ENCODE data around the gene FIGLA. TPM values are rescaled to one million over a fixed set of nuclear protein-coding genes. Genes with fewer than 3 reads are reported as not detected.

FIGLA gene
- total and polyA plus RNA-seq, 2 experiments from 2014 or later = not detected

DNA sequence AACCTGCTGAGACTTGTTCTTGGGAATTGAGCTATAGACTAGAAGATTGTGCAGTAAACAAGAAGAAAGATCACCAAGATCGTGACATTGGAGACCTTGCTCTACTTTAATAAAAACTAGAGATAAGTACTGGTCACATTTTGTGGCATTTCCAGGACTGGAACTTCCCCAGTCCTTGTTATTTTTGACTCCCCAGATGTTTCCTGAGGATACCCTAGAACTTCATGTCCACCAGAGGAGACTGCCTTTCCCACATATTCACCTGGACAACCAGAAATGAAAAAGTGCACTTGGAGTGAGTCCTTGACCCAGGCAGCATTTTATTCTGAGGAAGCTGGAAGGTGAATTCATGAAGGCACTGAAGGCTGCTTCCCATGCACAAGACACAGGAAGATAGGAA, 39.5 kb upstream of the FIGLA start:
- H3K27me3 ChIP-seq (ENCODE audit: insufficient read depth) = no peaks in the 10 kb centered on the region
- H3F3A ChIP-seq (replicated peaks; ENCODE audit: low read depth) = no peaks in the 10 kb centered on the region
- H3K79me2 ChIP-seq (replicated peaks; ENCODE audit: insufficient read depth) = no peaks in the 10 kb centered on the region
- H3K4me1 Mint-ChIP-seq = peaks cover 19% of the 10 kb centered on the region
- ATAC-seq = no peak
- H3K36me3 Mint-ChIP-seq (ENCODE audit: low read depth) = no peaks in the 10 kb centered on the region
- no peak overlapping the region for H3K4me2 ChIP-seq
- no peaks in the 10 kb centered on the region for H4K20me1 ChIP-seq (replicated peaks; ENCODE audit: insufficient read depth)
- H3K27ac Mint-ChIP-seq = no peak overlapping the region
- no peak for DNase-seq (ENCODE audit: low spot score)
- peaks cover 13% of the 10 kb centered on the region for H3K4me1 ChIP-seq (ENCODE audit: insufficient read depth)
- H3K9me3 Mint-ChIP-seq = peaks cover 3% of the 10 kb centered on the region; the same call in 2 of the 3 replicates
- peaks cover 2% of the 10 kb centered on the region; the same call in 1 of the 2 replicates for H3K9me2 ChIP-seq (ENCODE audit: insufficient read depth)
- TF ChIP-seq EZH2 (IDR thresholded peaks at IDR 0.05; ENCODE audit: low read depth, unreplicated experiment) = no peak
- TF ChIP-seq, protein P1, sequence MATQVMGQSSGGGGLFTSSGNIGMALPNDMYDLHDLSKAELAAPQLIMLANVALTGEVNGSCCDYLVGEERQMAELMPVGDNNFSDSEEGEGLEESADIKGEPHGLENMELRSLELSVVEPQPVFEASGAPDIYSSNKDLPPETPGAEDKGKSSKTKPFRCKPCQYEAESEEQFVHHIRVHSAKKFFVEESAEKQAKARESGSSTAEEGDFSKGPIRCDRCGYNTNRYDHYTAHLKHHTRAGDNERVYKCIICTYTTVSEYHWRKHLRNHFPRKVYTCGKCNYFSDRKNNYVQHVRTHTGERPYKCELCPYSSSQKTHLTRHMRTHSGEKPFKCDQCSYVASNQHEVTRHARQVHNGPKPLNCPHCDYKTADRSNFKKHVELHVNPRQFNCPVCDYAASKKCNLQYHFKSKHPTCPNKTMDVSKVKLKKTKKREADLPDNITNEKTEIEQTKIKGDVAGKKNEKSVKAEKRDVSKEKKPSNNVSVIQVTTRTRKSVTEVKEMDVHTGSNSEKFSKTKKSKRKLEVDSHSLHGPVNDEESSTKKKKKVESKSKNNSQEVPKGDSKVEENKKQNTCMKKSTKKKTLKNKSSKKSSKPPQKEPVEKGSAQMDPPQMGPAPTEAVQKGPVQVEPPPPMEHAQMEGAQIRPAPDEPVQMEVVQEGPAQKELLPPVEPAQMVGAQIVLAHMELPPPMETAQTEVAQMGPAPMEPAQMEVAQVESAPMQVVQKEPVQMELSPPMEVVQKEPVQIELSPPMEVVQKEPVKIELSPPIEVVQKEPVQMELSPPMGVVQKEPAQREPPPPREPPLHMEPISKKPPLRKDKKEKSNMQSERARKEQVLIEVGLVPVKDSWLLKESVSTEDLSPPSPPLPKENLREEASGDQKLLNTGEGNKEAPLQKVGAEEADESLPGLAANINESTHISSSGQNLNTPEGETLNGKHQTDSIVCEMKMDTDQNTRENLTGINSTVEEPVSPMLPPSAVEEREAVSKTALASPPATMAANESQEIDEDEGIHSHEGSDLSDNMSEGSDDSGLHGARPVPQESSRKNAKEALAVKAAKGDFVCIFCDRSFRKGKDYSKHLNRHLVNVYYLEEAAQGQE (IDR thresholded peaks at IDR 0.05; ENCODE audit: unreplicated experiment) = no peak
- H3K27me3 Mint-ChIP-seq (ENCODE audit: insufficient read depth, low read depth, poor library complexity) = peaks cover 16% of the 10 kb centered on the region
- H3K4me3 Mint-ChIP-seq = no peak overlapping the region
- no peaks in the 10 kb centered on the region for H3K36me3 ChIP-seq (ENCODE audit: insufficient read depth)
- H3K4me3 ChIP-seq = no peak overlapping the region
- no peak overlapping the region for H3K27ac ChIP-seq (ENCODE audit: low read depth)
- no peak overlapping the region for H2AFZ ChIP-seq

DNA sequence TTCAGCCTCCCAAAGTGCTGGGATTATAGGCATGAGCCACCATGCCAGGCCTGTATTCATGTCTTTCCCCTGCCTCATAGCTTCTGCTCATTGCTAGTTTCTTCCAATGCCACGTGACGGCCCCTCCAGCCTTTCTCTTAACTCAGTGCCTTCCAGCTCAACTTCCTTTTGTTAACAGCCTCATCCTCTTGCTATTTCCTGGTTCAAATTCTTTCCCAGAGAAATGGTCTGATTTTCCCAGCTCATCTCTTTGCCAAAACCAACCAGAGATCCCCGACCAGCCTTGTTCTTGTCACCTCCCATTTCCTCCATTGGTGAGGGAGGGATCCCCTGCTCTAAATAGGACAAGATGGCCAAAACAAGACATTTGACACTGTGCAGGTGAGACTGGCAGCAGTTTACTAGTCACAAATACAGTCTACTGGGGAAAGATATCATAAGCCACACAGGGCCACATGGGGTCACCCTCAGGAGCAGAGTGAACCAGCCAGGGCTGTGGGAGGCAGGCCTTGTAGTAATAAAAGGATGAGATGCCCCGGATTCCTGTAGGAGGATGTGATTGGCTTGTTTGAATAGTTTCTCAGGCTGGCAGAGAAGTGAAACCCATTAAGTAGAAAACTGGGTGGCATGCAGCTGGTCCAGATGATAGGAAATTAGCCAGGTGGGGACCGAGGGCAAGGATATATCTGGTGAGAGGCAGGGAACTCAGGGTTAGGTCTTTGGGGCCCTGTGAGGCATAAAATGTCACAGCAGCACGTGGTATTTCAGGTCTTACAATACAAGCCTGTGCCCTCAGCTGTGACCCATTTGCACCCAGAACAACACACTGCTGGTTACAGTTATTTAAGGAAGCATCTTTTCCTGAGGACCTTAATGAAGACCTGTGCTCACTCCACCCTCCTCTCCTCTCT, 38.7 kb upstream of the FIGLA start:
- H3K4me1 ChIP-seq (ENCODE audit: insufficient read depth) = peaks cover 13% of the 10 kb centered on the region
- ATAC-seq (no peak), DNase-seq (ENCODE audit: low spot score) (no peak)
- no peaks in the 10 kb centered on the region for H3K27me3 ChIP-seq (ENCODE audit: insufficient read depth)
- H3K27ac ChIP-seq (ENCODE audit: low read depth) = no peak overlapping the region
- H3K4me3 ChIP-seq = no peak overlapping the region
- Mint-ChIP-seq H3K9me3 (peaks cover 3% of the 10 kb centered on the region; the same call in 2 of the 3 replicates), H3K4me1 (peaks cover 19% of the 10 kb centered on the region), H3K4me3 (no peak overlapping the region), H3K27me3 (ENCODE audit: insufficient read depth, low read depth, poor library complexity) (peaks cover 16% of the 10 kb centered on the region), H3K27ac (no peak overlapping the region), H3K36me3 (ENCODE audit: low read depth) (no peaks in the 10 kb centered on the region)
- no peaks in the 10 kb centered on the region for H4K20me1 ChIP-seq (replicated peaks; ENCODE audit: insufficient read depth)
- no peaks in the 10 kb centered on the region; the same call in 1 of the 2 replicates for H3K9me2 ChIP-seq (ENCODE audit: insufficient read depth)
- H3K4me2 ChIP-seq = no peak overlapping the region
- H3K79me2 ChIP-seq (replicated peaks; ENCODE audit: insufficient read depth) = no peaks in the 10 kb centered on the region
- H3K36me3 ChIP-seq (ENCODE audit: insufficient read depth) = no peaks in the 10 kb centered on the region
- H2AFZ ChIP-seq = peak overlapping the region; percentile 56; the same call in 1 of the 2 replicates
- H3F3A ChIP-seq (replicated peaks; ENCODE audit: low read depth) = no peaks in the 10 kb centered on the region
- TF ChIP-seq EZH2 (IDR thresholded peaks at IDR 0.05; ENCODE audit: low read depth, unreplicated experiment) = no peak
- TF ChIP-seq, protein P1 (IDR thresholded peaks at IDR 0.05; ENCODE audit: unreplicated experiment) = no peak
- TF ChIP-seq, protein P2, sequence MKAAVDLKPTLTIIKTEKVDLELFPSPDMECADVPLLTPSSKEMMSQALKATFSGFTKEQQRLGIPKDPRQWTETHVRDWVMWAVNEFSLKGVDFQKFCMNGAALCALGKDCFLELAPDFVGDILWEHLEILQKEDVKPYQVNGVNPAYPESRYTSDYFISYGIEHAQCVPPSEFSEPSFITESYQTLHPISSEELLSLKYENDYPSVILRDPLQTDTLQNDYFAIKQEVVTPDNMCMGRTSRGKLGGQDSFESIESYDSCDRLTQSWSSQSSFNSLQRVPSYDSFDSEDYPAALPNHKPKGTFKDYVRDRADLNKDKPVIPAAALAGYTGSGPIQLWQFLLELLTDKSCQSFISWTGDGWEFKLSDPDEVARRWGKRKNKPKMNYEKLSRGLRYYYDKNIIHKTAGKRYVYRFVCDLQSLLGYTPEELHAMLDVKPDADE (IDR thresholded peaks at IDR 0.05) = no peak
- TF ChIP-seq EZH2phosphoT487 (IDR thresholded peaks at IDR 0.05; ENCODE audit: unreplicated experiment) = no peak
- TF ChIP-seq, protein P3, sequence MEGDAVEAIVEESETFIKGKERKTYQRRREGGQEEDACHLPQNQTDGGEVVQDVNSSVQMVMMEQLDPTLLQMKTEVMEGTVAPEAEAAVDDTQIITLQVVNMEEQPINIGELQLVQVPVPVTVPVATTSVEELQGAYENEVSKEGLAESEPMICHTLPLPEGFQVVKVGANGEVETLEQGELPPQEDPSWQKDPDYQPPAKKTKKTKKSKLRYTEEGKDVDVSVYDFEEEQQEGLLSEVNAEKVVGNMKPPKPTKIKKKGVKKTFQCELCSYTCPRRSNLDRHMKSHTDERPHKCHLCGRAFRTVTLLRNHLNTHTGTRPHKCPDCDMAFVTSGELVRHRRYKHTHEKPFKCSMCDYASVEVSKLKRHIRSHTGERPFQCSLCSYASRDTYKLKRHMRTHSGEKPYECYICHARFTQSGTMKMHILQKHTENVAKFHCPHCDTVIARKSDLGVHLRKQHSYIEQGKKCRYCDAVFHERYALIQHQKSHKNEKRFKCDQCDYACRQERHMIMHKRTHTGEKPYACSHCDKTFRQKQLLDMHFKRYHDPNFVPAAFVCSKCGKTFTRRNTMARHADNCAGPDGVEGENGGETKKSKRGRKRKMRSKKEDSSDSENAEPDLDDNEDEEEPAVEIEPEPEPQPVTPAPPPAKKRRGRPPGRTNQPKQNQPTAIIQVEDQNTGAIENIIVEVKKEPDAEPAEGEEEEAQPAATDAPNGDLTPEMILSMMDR (conservative IDR thresholded peaks at IDR 0.05; ENCODE audit: low read depth in 2 of 2) = no peak
- TF ChIP-seq STAT1 (IDR thresholded peaks at IDR 0.05; ENCODE audit: unreplicated experiment) = no peak
- TF ChIP-seq NANOG (IDR thresholded peaks at IDR 0.05; ENCODE audit: borderline replicate concordance) = no peak
- no peak for TF ChIP-seq JUNB (IDR thresholded peaks at IDR 0.05; ENCODE audit: unreplicated experiment)
- TF ChIP-seq ZNF331 (CRISPR knock-in tag; IDR thresholded peaks at IDR 0.05; ENCODE audit: low read depth) = no peak
- TF ChIP-seq ZNF114 (CRISPR knock-in tag; IDR thresholded peaks at IDR 0.05) = no peak
- TF ChIP-seq CREB1 (CRISPR knock-in tag; IDR thresholded peaks at IDR 0.05; ENCODE audit: low read depth) = no peak

Measured in GM23338 (cell line).